Stimulated activated CD8-positive, alpha-beta memory T cell treated with anti-CD3 and anti-CD28 coated beads, Interleukin-4, amount 100 ng/mL, for 24 hours (primary cell): ENCODE data around the gene FRZB.
"Not testable (repeated sequence)": the region's sequence is repeated elsewhere in the genome, so short reads cannot be mapped to it uniquely, and the experiment has no call there.

Experiments used
- DNase-seq: peaks from one replicate; pipeline ENCODE4 v3.0.0-alpha.2; 2020; ENCODE audit warnings: low read depth

Gene FRZB

GRCh38 chr2:182866461-182867406 is at the start of gene FRZB:
TSS of gene FRZB (minus strand) at chr2:182866637. CDS start at chr2:182866552, 85 bp downstream.
- DNase-seq = no peak

GRCh38 chr2:182915369-182916326 is 49.2 kb upstream of the FRZB start:
- DNase-seq = no peak

DNA sequence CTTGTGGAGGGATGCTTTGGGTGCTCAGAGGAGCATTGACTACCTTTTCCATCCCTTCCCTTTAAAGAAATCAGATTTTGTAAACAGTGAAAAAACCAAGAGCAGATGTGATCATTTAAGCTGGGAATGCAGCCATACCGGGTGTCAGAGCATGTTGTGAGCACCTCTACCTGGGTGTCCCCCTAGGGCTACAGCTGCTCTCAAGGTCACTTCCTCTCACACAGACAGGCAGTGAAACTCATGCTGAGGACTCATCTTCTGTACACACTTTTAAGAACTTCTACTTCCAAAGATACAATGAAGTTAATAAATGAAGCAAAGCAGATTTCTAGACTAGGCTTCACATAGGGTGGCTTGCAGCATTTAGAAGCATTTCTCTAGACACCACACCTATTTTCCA is 48.4 kb upstream of the FRZB start:
- no peak for DNase-seq

DNA sequence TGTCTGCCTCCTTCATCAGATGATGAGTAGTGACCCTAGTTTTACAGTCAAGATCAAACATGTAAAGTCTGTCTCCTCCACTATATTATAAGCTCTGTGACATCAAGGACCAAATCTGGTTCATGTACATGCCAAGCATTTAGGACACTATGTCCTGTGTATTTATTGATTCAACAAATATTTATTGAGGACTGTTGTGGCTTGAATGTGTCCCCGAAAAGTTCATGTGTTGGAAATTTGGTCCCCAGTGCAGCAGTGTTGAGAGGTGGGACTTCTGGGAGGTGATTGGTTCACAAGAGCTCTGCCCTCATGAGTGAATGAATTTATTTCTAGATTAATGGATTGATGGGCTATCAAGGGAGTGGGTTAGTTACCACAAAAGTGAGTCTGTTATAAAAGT is 46.6 kb upstream of the FRZB start:
- DNase-seq = no peak

GRCh38 chr2:182912518-182912915 is 46.1 kb upstream of the FRZB start:
- no peak for DNase-seq

DNA sequence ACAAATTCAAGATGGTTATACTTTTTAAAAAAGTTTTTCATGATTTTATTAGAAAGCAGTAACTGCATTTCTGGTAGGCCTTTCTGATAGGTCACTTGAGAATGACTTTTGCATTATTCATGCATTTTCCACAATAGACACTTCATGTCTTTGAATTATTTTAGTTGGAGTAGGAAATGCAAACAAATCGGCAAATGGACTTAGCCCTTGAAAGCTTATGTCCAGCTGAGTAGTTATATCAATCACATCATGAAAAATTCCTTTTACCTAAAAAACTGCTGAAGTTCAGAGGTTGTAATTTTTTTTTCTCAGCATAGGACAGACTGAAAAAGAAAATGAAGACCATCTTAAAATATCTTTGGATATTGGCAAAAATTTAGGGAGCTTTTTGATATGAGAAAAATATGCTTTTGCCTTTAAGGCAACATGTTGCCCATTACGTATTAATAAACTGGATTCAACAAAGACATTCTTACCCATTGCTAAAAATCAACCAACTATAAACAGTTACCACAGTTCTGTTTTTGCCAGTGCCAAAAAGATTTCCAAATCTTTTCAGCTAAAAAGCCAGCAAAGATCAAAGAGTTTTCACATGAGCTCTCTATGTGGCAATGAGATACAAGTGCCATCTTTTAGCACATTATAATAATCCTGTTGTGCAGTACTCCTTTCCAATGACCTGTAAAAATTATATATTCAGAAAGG is 45.5 kb upstream of the FRZB start:
- no peak for DNase-seq

- no peak for DNase-seq
Observed at GRCh38 chr2:182910965-182911364, 44.5 kb upstream of the FRZB start.

- DNase-seq = no peak
Observed at GRCh38 chr2:182907081-182907830, 40.8 kb upstream of the FRZB start.

- DNase-seq = no peak
Observed at GRCh38 chr2:182906454-182906853, 40.0 kb upstream of the FRZB start.

DNA sequence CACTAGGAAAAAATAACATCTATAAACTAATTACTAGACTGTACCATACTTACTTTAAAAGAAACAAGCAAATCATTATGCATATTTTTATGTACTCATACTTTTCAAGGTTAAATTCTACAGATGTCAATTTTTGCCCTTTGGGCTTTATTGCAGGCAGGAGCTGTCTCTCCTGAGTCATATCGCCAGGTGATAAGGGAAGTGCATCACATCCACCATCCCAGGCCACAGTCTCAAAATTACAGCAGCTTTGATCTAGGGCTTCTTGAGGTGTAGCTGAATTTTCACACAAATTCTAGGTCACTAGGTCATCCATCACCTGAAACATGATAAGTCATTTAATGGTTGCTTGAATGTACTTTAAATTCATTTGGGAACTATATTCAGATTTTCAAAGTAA is 38.4 kb upstream of the FRZB start:
- no peak for DNase-seq

DNA sequence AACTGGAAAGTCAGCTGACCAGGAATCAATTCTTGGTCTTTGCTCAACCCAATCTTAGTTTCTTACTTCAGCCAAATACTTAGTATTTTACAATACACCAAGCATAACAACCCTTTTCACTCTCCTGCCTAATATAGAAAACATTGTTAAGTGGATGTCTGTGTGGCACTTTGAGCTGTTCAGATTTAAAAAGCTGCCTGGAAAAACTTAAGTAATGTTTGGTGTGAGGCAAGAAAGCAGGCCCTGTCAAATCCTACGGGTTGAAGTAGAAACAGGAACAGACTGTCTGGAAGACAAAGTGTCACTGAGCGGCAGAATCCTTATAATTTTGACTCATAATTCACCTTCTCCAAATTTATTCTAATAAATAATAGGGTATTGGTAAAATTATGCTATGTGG is 37.1 kb upstream of the FRZB start:
- DNase-seq = no peak

- DNase-seq = no peak
Observed at GRCh38 chr2:182901748-182902147, 35.3 kb upstream of the FRZB start.

- DNase-seq = no peak
Observed at GRCh38 chr2:182898718-182899117, 32.3 kb upstream of the FRZB start.

GRCh38 chr2:182897137-182897536 is 30.7 kb upstream of the FRZB start:
- DNase-seq = no peak

GRCh38 chr2:182895798-182896197 is 29.4 kb upstream of the FRZB start:
- no peak for DNase-seq

GRCh38 chr2:182895169-182895568 is 28.7 kb upstream of the FRZB start:
- DNase-seq = no peak

GRCh38 chr2:182894174-182894573 is 27.7 kb upstream of the FRZB start:
- no peak for DNase-seq

- DNase-seq = no peak
Observed at GRCh38 chr2:182893666-182894065, 27.2 kb upstream of the FRZB start.

DNA sequence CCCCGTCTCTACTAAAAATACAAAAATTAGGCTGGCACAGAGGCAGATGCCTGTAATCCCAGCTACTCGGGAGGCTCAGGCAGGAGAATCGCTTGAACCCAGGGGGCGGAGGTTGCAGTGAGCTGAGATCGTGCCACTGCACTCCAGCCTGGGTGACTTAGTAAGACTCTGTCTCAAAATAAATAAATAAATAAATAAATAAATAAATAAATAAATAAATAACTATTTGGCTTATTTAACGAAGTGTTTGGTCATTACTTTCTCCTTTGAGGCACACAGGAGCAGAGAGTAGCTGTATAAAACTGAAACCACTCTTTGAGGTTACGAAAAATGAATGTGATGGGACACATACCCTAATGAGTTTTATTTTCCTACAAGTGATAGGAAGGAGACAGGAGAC is 26.6 kb upstream of the FRZB start:
- DNase-seq = not testable (repeated sequence)

GRCh38 chr2:182891611-182892010 is 25.2 kb upstream of the FRZB start:
- DNase-seq = no peak

- no peak for DNase-seq
Observed at GRCh38 chr2:182890773-182891378, 24.4 kb upstream of the FRZB start.
